Skeletal muscle tissue (tissue), 4 donors: ENCODE data around the gene PITRM1. TPM values are rescaled to one million over a fixed set of nuclear protein-coding genes. Genes with fewer than 3 reads are reported as not detected.
A peak's percentile ranks its signal among the peaks of the same experiment; 100 is the strongest.

Experiments used
- H3K27ac ChIP-seq: one replicate; pipeline ENCODE4 v1.7.0; 2013; ENCODE audit warnings: mild to moderate bottlenecking, low read depth, low read length, inconsistent platforms
- H3K27me3 ChIP-seq, 3 donors: one replicate each; pipeline ENCODE4 v1.7.0; 2013; ENCODE audit warnings: low read length in 3 of 3; ENCODE audit not compliant: control insufficient read depth in 3 of 3, insufficient read depth in 3 of 3
- H3K36me3 ChIP-seq, 3 donors: one replicate each; pipeline ENCODE4 v1.7.0; 2013; ENCODE audit warnings: low read length in 3 of 3; ENCODE audit not compliant: control insufficient read depth in 3 of 3, insufficient read depth in 3 of 3
- H3K4me1 ChIP-seq, 3 donors: one replicate each; pipeline ENCODE4 v1.7.0; 2013; ENCODE audit warnings: low read length in 3 of 3, mild to moderate bottlenecking in 3 of 3; ENCODE audit not compliant: control insufficient read depth in 3 of 3, insufficient read depth in 3 of 3
- H3K4me3 ChIP-seq, 3 donors: one replicate each; pipeline ENCODE4 v1.7.0; 2013; ENCODE audit warnings: low read length in 3 of 3
- H3K9ac ChIP-seq, 3 donors: one replicate each; pipeline ENCODE4 v1.7.0; 2013; ENCODE audit warnings: low read length in 3 of 3, mild to moderate bottlenecking in 3 of 3, moderate library complexity in 2 of 3, low read depth in 1 of 3
- H3K9me3 ChIP-seq, 3 donors: one replicate each; pipeline ENCODE4 v1.7.0; 2013; ENCODE audit warnings: low read length in 3 of 3; ENCODE audit not compliant: control insufficient read depth in 3 of 3
- total RNA-seq: library from RNA; depleted of rRNA; stranded (reverse); fragments of >200 nt; gene quantifications from one replicate; pipeline ENCODE4 v1.2.3, GENCODE V29; 2014
- donor health status: Osteomylitis.

PITRM1 gene
- total RNA-seq, 1 donor from 2014 or later, result 44.9 TPM

DNA sequence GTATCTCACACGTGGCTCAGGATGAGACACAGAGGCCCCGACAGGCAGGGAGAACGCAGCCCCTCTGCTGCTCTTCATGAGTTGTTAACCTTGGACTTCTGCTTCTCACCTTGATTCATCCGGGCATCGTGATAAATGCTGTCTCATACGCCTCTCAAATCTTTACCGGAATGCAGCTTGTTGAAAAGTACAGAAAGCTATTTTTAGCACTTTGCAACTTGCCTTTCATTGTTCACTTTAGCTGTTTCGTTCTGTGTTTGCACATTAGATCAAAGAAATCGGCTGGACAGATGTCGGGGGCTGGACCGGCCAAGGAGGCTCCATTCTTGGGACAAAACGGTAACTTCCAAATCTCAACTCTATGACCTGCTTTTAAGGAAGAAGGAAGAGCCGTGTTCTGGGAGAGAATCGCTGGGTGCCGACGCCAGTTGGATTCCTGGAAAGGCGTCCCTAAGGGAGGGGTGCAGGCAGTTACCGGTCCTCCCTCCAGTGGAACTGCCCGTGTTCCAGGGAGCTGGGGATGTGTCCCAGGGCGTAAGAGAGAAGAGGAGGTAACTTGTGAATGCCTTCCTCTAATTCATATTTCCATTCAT lies 56.0 kb downstream of the PITRM1 start:
- Histone ChIP-seq H3K4me3 (no peak overlapping the region), H3K4me1 (peaks cover 2 to 7% (median 5%) of the 10 kb centered on the region in 3 donors), H3K27ac (no peak overlapping the region), H3K36me3 (peaks cover 10 to 25% (median 13%) of the 10 kb centered on the region in 3 donors), H3K9me3 (no peaks in the 10 kb centered on the region), H3K9ac (no peak overlapping the region), H3K27me3 (no peaks in the 10 kb centered on the region)

DNA sequence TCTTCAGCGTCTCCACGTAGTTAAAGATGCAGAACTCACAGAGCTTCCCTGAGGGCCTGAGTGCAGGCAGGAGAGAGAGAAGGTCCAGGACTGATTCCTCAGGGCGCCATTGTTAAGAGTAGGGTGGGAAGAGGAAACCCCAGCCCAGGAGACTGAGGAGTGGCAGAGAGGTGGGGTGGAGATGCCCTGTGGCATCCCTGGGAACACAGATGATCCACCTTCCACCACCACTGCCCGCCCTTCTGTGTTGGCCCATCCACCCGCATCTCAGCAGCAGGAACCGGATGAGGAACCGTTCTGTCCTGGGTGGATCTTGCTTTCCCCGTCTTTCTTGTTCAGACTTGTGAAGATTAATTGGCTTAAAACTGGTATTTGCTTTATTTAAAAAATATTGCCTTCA lies 56.9 kb downstream of the PITRM1 start:
- Histone ChIP-seq H3K36me3 (peaks cover 15 to 30% (median 16%) of the 10 kb centered on the region in 3 donors), H3K9ac (no peak overlapping the region), H3K27me3 (no peaks in the 10 kb centered on the region), H3K4me1 (peaks cover 12 to 16% (median 14%) of the 10 kb centered on the region in 3 donors), H3K27ac (no peak overlapping the region), H3K9me3 (no peaks in the 10 kb centered on the region), H3K4me3 (no peak overlapping the region)

DNA sequence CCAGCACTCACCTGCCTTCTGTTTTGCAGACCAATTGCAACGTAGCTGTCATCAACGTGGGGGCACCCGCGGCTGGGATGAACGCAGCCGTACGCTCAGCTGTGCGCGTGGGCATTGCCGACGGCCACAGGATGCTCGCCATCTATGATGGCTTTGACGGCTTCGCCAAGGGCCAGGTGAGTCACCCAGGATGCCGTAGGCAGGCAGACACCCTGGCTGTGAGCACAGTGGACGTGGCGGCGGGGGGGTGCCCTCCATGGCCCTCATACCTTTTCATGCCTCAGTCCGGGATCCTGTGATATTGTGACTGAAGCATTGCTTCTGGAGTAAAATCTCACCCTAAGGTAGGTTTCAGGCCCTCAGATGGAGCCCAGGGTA lies 59.2 kb downstream of the PITRM1 start:
- Histone ChIP-seq H3K9ac (no peak overlapping the region), H3K27ac (no peak overlapping the region), H3K36me3 (peaks cover 15 to 31% (median 17%) of the 10 kb centered on the region in 3 donors), H3K27me3 (no peaks in the 10 kb centered on the region), H3K4me3 (no peak overlapping the region), H3K4me1 (peaks cover 14 to 35% (median 28%) of the 10 kb centered on the region in 3 donors), H3K9me3 (no peaks in the 10 kb centered on the region)

DNA sequence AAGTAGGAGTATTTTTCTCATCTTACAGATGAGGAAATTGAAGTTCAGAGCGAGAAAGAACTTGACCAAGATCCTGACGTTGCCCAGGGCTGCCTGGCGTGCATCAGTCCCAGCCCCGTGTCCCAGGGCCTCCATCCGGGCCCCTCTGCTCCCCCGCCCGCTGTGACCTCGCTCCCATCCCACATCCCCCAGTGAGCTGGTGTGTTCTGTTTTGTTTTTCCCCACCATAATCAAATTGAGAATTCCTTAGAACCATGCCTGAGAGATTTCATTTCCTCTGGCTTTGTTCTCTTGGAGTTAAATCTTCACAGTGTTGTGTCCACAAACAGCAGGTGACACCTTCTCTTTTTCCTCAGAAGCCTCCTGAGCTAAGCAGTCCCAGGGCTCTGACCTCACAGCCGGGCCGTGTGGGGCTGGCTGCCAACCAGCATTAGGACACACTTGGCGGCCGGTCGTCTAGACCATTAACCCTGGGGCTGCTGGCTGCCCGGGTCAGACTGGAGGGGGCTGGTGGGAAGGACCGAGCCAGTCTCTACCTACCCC lies 60.9 kb downstream of the PITRM1 start:
- Histone ChIP-seq H3K4me3 (no peak overlapping the region), H3K9me3 (no peaks in the 10 kb centered on the region), H3K9ac (peak overlapping the region in 1 of 3 donors; percentile 74), H3K27me3 (no peaks in the 10 kb centered on the region), H3K27ac (no peak overlapping the region), H3K4me1 (peaks cover 24 to 49% (median 40%) of the 10 kb centered on the region in 3 donors), H3K36me3 (peaks cover 14 to 22% (median 15%) of the 10 kb centered on the region in 3 donors)

DNA sequence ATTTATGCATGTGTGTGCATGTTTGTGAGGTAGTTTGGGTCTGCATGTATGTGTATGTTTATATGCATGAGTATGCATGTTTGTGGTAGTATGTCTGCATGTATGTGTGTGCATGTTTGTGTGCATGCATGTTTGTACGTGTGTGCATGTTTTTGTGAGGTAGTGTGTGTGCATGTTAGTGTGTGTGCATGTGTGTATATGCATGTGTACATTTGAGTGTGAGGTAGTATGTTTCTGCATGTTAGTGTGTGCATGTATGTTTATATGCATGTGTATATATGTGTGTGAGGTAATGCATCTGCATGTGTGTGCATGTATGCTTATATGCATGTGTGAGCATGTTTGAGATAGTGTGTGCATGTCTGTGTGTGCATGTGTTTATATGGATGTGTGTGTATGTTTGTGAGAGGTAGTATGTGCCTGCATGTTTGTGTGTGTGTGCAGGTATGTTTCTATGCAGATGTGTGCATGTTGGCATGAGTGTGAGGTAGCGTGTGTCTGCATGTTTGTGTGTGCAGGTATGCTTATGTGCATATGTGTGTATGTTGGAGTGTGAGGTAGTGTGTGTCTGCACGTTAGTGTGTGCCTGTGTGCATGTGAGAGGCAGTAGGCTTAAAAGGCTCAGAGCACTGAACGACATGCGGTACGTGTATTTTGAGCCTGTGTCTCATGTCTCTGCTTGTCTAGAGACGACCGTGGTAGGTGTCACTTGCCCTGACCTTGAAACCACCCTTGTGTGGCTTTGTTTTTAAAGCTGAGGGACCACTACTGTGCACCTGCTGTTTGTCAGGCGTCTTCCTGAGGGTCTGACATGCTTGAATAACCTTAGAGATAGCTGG lies 61.6 kb downstream of the PITRM1 start:
- H3K36me3 ChIP-seq, result peaks cover 14 to 22% (median 15%) of the 10 kb centered on the region in 3 donors

DNA sequence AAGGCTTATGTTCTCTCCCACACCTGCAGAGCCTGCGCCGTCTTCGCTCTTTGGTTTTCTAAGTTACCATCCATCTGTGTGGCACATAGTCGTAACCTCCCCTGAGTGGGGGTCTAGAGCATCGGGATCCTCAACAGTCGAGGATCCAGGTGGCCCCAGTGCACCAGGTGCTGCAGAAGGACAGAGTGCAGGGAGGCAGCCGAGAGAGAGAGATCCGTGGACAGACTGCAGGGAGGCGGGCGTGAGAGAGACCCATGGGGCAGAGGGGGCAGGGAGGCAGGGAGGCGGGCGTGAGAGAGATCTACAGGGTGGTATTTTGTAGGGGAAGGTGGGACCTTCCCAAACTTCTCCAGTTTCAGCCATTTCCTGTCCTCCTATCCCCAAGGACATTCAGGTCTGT lies 62.9 kb downstream of the PITRM1 start:
- peaks cover 10 to 23% (median 14%) of the 10 kb centered on the region in 3 donors for H3K36me3 ChIP-seq
- H3K9me3 ChIP-seq, result no peaks in the 10 kb centered on the region
- H3K9ac ChIP-seq, result peak overlapping the region in 1 of 3 donors; percentile 11
- H3K4me1 ChIP-seq, result peaks cover 30 to 56% (median 47%) of the 10 kb centered on the region in 3 donors
- H3K27me3 ChIP-seq, result no peaks in the 10 kb centered on the region
- H3K27ac ChIP-seq, result no peak overlapping the region
- no peak overlapping the region for H3K4me3 ChIP-seq

More for the DNA sequence above, 61.6 kb downstream of the PITRM1 start:
- Histone ChIP-seq H3K27me3 (no peaks in the 10 kb centered on the region), H3K4me3 (peak overlapping the region in 1 of 3 donors; percentile 22), H3K9me3 (no peaks in the 10 kb centered on the region), H3K4me1 (peaks cover 24 to 49% (median 40%) of the 10 kb centered on the region in 3 donors), H3K27ac (no peak overlapping the region), H3K9ac (peak overlapping the region in 1 of 3 donors; percentile 74)

DNA sequence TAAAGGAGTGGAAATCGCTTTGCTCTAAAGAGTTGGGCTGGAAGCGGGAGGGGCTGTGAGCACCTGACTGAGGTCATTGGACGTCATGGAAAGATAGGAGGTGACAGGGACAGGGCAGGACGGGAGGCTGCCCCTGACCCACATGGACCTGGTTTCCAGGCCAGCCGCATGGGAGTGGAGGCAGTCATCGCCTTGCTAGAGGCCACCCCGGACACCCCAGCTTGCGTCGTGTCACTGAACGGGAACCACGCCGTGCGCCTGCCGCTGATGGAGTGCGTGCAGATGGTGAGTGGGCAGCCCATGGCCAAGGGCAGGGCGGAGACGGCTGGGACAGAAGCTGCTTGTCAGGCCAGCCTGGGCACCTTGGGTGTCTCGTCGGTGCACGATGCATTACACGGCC lies 63.4 kb downstream of the PITRM1 start:
- peaks cover 10 to 21% (median 14%) of the 10 kb centered on the region in 3 donors for H3K36me3 ChIP-seq
- H3K27me3 ChIP-seq, result no peaks in the 10 kb centered on the region
- no peaks in the 10 kb centered on the region for H3K9me3 ChIP-seq
- H3K4me3 ChIP-seq, result no peak overlapping the region
- H3K4me1 ChIP-seq, result peaks cover 35 to 61% (median 52%) of the 10 kb centered on the region in 3 donors
- no peak overlapping the region for H3K27ac ChIP-seq
- H3K9ac ChIP-seq, result peak overlapping the region in 1 of 3 donors; percentile 11

DNA sequence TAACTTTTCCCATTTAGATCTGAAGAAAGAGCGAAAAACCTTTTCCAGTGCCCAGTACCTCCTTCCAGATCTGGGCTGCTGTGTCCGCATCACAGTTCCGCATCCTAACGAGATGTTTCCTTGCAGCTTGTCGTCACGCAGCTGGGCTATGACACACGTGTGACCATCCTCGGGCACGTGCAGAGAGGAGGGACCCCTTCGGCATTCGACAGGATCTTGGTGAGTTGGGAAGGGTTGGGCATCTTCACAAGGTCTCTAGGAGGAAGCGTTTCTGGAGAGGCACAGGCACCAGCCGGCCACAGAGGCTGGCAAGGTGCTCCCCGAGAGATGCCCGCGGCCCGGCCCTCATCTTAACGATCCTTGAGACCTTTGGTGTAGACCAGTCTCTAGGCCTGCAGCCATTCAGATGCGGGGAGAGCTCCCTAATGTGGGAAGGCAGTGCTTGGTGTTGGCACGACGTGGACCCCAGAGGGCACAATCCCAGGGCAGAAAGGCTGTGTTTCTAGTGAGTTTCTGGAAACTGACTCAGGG lies 63.9 kb downstream of the PITRM1 start:
- peaks cover 36 to 62% (median 54%) of the 10 kb centered on the region in 3 donors for H3K4me1 ChIP-seq
- H3K9ac ChIP-seq, result peak overlapping the region in 2 of 3 donors; percentile 33 to 71
- H3K36me3 ChIP-seq, result peaks cover 10 to 21% (median 12%) of the 10 kb centered on the region in 3 donors
- H3K27me3 ChIP-seq, result no peaks in the 10 kb centered on the region
- no peaks in the 10 kb centered on the region for H3K9me3 ChIP-seq
- H3K27ac ChIP-seq, result no peak overlapping the region
- H3K4me3 ChIP-seq, result no peak overlapping the region

DNA sequence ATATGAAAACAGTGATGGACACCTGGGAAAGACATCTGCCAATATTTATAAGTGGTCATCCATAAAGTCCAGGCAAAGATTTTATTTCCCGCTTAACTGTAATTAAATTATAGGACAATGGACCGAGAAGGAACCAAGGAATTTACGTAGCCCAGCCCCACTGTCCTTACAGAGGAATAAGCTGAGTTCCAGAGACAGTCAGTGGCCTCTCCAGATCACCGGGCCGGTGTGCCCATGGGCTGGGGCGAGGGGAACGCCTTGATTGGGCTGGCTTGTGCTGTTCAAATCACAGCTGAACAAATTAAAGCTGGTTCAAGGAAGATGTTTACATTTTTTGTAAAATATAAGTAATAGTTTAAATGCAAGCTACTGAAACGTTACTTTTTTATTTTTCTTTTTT lies 64.5 kb downstream of the PITRM1 start:
- H3K36me3 ChIP-seq, result peaks cover 8 to 21% (median 10%) of the 10 kb centered on the region in 3 donors
- peaks cover 40 to 64% (median 58%) of the 10 kb centered on the region in 3 donors for H3K4me1 ChIP-seq
- no peaks in the 10 kb centered on the region for H3K27me3 ChIP-seq
- peak overlapping the region in 2 of 3 donors; percentile 45 to 50 for H3K4me3 ChIP-seq
- H3K9ac ChIP-seq, result peak overlapping the region; percentile 28 to 71 (median 61)
- no peaks in the 10 kb centered on the region for H3K9me3 ChIP-seq
- peak overlapping the region; percentile 91 for H3K27ac ChIP-seq
